Islet precursor cell (in vitro differentiated cells): ENCODE data around the gene SMAD4.
"Not testable (repeated sequence)": the region's sequence is repeated elsewhere in the genome, so short reads cannot be mapped to it uniquely, and the experiment has no call there.

Source experiments
- DNase-seq: peaks from one replicate; pipeline ENCODE4 v3.0.0-alpha.2; 2018

SMAD4 gene

DNA sequence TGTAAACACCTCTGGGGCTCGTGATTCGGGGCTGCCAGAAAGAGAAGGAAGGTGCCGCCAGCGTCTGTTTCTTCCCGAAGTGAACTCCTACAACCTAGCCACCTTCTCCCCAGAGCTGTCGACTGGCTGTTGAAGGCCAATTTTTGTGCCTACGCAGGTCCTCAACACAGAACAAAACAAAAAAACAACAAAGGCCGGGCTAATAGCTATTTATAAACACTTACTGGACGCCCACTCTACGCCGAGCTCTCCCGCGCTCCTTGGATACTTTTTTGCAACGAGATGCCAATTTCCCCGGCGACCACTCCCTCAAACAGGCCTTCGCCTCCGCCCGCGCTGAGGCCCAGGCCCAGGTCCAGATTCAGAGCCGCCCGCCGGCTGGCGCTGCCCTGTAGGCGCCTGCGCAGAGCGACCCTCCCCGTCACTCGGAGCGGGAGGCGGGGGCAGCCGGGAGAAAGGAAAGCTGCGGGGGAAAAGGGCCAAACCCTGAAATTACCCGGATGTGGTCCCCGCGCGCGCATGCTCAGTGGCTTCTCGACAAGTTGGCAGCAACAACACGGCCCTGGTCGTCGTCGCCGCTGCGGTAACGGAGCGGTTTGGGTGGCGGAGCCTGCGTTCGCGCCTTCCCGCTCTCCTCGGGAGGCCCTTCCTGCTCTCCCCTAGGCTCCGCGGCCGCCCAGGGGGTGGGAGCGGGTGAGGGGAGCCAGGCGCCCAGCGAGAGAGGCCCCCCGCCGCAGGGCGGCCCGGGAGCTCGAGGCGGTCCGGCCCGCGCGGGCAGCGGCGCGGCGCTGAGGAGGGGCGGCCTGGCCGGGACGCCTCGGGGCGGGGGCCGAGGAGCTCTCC is at the start of gene SMAD4:
Gene SMAD4 (plus strand): TSS at position 520 of the 843 bp plus-strand sequence. CDS start 16,834 bp downstream, outside the sequence.
- peak; percentile 99 for DNase-seq

- no peak for DNase-seq
These were observed 48.6 kb upstream of the SMAD4 start for GRCh38 chr18:50981381-50981780.

DNA sequence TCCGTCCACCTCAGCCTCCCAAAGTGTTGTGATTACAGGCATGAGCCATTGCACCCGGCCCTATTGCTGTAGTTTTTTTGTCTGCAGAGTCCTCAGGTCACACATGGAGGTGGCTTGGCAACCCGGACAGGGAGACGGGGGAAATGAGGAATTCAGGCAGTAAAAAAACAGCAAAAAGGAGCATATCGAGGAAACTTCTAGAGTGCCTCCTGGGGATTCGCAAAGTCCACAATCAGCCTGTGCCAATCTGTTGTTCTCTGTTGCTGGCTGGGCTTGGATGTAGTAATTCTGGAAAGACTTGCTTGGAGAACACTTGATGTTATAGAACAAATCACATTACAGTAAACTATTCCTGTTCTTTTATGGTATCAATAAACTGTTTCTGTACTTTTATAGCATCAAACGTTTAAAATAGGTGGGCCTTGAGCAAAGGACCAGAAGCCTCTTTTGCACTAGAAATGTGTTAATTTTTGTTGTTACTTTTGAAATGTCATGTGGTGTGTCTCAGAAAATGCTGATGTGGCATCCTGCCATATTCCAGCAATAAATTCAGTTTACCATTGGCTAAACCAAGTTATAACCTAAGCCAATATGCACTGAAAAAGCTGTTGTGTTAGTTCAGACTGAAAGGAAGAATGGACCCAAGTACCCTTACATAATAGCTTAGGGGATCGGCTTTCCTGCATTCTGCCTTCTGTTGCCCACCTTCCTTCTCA is 47.8 kb upstream of the SMAD4 start:
- DNase-seq = no peak

- DNase-seq = no peak
These were observed 47.2 kb upstream of the SMAD4 start for GRCh38 chr18:50982802-50983179.

- DNase-seq = no peak
These were observed 43.5 kb upstream of the SMAD4 start for GRCh38 chr18:50986360-50987087.

DNA sequence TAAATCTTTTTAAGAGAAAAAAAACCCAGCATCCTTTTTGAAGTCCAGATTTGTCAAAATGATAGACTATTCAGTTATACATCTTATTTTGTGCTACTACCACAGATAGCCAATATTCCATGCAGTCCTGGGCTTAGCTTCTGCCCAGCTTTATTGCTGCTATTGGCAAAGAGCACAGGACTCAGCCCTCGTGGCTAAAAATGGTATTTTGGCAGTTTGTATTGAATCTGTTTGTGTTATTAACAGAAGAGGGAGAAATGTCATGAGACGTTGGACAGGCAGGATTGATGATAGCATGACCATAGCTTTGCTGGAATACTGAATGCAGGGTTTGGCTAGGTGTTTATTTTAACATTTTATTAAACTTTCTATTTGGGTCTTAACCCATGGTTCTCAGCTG is 42.8 kb upstream of the SMAD4 start:
- DNase-seq = no peak

DNA sequence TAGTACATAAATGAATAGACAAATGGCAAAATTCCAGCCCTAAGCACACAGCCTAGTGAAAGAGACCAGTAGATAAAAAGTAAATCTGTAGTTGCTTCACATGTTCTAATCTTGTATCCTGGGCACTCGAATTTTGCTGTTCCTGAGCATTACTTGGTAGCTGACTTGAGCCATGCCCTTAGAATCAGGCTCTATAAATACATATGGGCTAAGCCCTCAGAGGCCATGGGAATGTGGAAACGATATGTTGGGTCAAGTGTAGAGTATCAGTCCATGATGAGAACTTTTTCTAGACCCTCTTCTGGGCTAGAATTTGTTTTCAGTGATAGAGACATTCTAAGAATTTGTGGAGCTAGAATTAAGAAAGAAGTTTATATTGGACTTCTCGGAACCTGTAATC is 40.3 kb upstream of the SMAD4 start:
- no peak for DNase-seq

DNA sequence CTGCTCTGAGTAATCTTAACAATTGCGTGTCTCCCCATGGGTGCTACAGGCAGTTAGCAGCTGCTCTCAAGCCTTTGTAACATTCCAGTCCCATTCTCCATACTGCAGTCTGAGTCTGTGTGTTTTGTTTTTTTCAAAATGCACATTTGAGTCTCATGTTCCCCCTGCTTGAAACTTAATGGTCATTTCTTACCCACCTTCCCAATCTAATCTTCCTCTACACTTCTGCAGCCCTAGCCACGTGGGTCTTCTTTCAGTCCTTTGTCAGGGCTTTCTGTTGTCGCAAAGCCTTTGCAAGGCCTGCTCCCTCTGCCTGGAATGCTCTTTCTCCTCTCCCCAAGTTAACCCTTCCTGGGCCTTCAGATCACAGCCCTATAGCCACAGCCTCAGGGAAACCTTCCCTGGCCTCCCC is 37.7 kb upstream of the SMAD4 start:
- peak; percentile 66 for DNase-seq

- no peak for DNase-seq
These were observed 36.0 kb upstream of the SMAD4 start for GRCh38 chr18:50994031-50994430.

GRCh38 chr18:51003174-51003573 is 26.8 kb upstream of the SMAD4 start:
- not testable (repeated sequence) for DNase-seq

DNA sequence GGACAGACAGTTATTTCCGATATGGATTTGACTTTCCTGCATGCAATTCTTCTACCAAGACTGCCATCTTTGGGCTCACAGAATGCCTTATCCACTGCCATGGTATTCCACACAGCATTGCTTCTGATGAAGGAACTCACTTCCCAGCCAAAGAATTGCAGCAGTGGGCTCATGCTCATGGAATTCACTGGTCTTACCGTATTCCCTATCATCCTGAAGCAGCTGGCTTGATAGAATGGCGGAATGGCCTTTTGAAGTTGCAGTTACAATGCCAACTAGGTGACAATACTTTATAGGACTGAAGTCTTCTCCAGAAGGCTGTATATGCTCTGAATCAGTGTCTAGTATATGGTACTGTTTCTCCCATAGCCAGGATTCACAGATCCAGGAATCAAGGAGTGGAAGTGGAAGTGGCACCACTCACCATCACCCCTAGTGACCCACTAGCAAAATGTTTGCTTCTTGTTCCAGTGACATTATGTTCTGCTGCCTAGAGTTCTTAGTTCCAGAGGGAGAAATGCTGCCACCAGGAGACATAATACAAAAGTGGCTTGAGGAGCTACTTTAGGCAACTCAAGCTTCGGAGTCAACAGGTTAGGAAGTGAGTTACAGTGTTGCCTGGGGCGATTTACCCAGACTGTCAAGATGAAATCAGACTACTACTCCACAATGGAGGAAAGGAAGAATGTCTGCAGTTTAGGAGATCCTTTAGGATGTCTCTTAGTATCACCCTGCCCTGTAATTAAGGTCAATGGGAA is 23.8 kb upstream of the SMAD4 start:
- peak; percentile 93 for DNase-seq

- DNase-seq = peak; percentile 91
These were observed 22.8 kb upstream of the SMAD4 start for GRCh38 chr18:51006948-51007789.

GRCh38 chr18:51007790-51008139 is 22.2 kb upstream of the SMAD4 start:
- DNase-seq = peak; percentile 57

DNA sequence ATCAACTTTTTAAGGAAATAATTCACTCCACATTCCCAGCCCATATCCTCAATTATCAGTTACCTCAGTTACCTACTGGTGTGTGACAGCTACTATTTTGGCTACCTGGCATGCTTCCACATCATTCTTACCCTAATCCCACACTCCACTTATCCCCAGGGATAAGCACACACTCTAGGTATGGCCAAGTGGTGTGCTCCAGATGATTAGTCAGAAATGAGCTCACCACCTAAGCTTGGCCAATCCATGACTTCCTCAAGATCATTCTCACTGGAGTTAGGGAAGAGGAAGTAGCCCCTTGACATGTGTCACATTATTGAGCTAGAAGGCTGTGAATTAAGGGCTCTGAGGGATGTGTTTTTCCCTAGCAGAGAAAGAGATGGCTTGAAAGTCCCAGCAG is 20.9 kb upstream of the SMAD4 start:
- DNase-seq = no peak

GRCh38 chr18:51010218-51010617 is 19.8 kb upstream of the SMAD4 start:
- peak; percentile 62 for DNase-seq

DNA sequence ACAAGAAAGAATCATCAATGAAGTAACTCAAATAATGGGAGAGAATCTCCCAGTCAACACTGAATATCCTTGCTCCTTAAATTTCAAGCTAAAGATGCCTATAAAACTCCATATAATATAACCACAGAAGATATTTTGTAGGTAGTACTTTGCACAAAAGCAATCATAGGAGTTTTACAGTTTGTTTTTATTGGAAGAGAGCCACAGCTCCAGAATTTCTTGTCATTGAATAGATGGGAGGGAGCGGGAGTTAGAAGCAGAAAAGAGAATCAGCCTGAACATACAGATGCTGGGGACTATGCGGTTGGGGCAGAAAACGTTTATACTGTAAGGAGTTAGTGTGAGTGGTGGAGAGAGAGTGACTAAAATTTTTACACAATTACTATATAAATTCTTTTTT is 18.3 kb upstream of the SMAD4 start:
- DNase-seq = no peak

DNA sequence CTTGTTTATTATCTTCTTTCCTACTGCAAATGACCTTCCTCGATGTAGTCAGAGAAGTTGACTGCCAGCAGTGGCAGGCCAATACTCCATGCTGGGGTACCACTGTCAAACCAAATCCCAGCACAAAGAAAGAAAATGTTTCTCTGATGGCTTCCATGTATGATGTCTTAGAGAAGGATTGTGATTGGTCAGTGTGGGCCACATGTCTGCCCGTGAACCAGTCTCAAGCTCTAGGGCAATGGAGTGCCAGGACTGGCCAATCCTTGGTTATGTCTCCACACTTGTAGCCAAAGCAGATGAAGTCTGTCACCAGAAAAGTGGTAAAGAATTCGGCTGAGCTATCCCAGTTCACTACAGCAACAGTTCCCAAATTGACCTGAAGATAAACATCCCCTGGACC is 17.6 kb upstream of the SMAD4 start:
- DNase-seq = no peak

DNA sequence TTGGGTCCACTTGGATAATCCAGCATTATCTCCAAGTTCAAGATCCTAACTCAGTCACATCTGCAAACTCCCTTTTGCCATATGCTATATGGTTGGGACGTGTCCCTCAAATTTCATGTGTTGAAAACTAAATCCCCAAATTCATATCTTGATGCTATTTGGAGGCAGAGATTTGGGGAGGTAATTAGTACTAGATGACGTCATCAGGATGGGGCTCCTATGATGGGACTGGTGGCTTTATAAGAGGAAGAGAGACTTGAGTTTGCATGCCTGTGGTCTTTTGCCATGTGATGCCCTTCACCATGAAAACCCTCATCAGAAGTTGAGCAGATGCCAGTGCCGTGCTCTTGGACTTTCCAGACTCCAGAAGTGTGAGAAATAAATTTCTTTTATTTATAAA is 16.8 kb upstream of the SMAD4 start:
- DNase-seq = no peak

DNA sequence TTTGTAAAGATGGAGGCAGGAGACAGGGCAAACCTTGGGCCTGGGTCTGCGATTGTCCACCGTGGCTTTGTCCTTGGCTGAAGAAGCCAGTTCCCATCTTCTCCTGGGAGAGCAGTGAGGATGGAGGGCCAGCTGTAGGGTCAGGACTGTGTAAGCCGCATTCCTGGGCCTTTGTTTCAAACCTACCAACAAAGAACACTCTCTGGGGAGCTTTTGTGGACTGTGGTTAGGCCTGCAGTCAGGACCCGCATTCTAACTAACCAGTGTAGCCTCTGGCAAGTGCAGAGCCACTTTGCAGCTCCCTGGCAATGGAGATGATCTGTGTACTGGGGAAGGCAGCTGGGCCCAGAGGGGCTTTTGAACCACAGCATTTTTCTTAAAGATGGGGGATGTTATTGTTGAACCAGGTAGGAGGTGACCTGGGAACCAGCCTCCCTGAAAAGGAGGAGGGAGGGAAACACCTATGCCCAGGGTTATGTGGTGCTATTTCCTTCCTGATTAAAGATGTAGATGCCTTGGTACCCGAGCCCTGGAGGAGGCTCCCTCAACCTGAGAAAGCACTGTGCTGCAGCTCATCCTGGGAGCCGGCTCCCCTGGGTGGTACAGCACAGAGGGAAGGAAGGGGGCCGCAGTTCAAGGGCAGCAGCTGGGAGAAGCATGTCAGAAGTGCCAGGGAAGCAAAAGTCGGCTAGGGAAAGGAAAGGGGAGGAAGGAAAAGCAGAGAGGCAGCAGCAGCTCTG is 12.7 kb upstream of the SMAD4 start:
- peak; percentile 93 for DNase-seq

- DNase-seq = no peak
These were observed 9.5 kb upstream of the SMAD4 start for GRCh38 chr18:51020536-51020935.
